HEK293 (cell line): ENCODE results near the gene FBXL7.

ENCODE experiments used
- ZBTB7A ChIP-seq: fragments of 450-650 bp; formaldehyde crosslinking; IDR thresholded peaks from 2 replicates; pipeline ENCODE4 v1.5.1; 2016; ENCODE audit warnings: low read depth, missing biosample characterization, missing genetic modification characterization
- ZNF391 ChIP-seq: fragments of 450-650 bp; formaldehyde crosslinking; IDR thresholded peaks from 2 replicates; pipeline ENCODE4 v1.5.1; 2016; ENCODE audit warnings: low read depth, missing biosample characterization, missing genetic modification characterization, borderline replicate concordance
- ZSCAN30 ChIP-seq: fragments of 450-650 bp; IDR thresholded peaks from 2 replicates; pipeline ENCODE4 v1.5.1; 2018; ENCODE audit warnings: missing biosample characterization, mild to moderate bottlenecking, missing genetic modification characterization, moderate library complexity

DNA sequence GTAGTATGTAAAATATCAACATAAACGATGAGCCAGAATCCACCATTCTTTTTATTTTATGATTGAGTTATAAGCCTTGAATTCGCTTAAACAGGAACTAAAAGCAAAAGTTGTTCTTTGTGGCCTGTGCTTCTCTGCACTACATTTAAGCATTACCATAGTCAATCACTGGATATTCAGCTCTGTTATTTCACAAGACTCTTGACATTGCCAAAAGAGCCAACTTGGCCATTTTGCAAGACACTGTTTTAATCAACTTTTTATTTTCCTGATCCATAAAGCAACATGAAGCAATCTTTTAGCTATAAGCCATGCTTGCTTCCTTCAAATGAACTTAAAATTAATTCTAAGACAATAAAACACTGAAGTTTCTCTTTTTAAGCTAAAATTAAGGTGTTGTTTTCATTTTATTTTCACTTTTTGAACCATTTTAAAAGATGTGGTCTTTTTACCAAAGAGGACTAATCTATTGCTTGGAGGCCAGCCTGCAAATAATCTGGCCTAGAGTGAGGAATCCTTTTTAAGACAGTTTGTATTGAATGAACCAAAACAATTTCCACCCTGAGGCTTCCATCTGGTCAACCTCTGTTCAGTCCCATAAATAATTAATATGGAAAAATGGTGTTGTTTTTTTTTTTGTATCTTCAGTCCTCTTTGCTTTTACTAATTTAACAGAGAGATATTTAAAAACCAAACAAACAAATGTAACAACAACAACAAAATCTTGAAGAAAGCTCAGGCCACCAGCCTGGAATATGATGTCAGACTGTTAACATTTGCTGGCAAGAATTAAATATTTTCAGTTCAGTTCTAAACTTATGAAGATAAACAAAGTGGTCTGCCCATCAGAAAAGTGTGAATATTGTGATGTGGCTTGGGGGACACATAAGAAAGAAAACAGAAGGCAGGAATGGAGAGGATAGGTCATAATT is 405.2 kb downstream of the FBXL7 start:
- TF ChIP-seq ZSCAN30 (tag by site-specific recombination), result no peak
- TF ChIP-seq ZNF391 (tag by site-specific recombination), result no peak
- TF ChIP-seq ZBTB7A (tag by site-specific recombination), result no peak
